ENCODE data around the gene SOX5.
A peak's percentile ranks its signal among the peaks of the same experiment; 100 is the strongest.
"Not testable (repeated sequence)": the region's sequence is repeated elsewhere in the genome, so short reads cannot be mapped to it uniquely, and the experiment has no call there.

Gene SOX5

DNA sequence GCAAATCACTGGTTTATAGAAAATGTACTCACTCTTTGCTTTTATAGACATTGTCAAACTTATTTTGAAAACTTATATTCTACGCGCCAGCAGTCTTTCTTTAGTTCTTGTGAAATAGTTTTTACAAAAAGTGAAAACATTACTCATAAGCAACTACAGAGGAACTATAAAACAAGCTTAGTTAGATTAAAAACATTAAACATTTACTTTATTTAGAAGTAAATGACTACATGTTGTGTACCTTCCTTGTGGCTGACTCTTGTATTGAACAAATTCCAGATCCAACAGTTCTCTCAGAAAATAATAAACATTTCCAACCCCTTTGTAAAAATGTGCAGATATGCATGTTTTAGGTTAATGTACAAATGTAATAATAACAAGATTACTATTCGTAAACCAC lies 198.5 kb downstream of the SOX5 start:
- DNase-seq: no peak

DNA sequence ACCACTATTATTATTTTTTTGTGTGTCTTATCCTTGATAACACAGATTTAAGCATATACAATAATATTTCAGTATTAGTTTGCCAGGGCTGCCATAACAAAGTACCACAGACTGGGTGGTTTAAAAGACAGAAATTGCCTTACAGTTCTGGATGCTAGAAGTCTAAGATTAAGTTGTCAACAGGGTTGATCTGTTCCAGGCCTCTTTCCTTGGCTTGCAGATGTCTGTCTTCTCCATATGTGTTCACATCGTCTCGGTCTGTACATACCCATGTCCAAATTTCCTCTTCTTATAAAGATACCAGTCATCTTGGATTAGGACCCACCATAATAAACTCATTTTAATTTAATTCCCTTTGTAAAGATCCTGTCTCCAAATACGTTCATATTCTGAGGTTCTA lies 204.8 kb downstream of the SOX5 start:
- DNase-seq: no peak

DNA sequence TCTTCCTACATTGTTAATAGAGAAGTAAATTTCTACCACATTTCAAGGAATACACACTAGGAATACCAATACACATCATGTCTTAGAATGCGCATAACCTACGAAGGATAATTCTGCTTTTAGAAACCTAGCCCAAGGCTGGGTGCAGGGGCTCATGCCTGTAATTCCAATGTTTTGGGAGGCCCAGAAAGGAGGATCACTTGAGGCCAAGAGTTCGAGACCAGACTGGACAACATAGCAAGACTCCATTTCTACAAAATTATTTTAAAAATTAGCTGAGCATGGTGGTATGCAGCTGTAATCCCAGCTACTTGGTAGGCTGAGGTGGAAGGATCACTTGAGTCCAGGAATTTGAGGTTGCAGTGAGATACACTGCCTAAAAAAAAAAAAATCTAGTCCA lies 206.9 kb downstream of the SOX5 start:
- DNase-seq: no peak

DNA sequence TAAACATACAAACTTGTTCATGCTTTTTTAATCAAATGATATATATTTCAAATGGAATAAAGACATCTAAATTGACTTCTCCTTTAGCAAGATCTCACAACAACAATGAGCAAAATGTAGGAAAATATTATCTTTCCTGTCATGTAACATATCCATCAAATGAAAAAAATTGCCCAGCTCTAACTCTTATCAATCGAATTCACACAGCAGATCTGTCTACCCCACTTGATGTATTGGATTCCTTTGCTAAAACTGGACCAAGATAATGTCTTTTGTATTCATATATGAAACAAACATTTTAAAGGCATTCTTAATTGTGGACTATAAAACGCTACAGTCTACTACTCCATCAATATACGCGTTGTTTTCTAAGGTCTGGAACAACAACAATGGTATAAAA lies 218.0 kb downstream of the SOX5 start:
- DNase-seq: peak; percentile 26

DNA sequence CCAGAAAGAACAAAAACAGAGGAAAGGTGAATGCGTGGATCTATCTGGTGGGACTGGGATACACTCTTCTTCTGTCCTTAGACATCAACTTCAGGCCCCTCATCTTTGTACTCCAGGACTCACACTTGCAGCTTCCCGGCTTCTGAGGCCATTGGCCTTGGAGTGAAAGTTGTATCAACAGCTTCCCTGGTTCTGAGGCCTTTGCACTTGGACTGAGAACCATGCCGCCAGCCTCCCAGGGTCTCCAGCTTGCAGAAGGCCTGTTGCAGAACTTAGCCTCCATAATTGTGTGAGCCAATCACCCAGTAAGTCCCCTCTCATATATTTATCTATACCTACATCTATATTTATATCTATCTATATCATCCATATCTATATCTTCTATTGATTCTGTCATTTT lies 218.4 kb downstream of the SOX5 start:
- DNase-seq: no peak

DNA sequence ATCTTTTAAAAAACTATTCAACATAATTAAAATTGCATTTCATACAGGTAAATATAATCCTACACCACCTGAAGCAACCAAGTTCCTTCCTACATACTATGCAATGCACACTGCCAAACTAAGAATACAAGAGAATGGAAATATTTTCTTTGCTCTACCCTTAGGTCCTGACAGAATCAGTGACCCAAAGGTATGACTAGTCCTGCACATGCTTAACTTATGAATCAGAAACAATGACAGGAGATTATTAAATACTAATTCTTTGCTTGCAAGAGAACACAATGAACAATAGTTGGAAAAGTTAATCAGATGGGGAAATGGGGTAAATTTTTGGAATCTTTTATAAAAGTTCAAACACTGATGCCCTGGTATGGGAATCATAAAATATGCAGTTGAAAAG lies 220.1 kb downstream of the SOX5 start:
- DNase-seq: no peak

DNA sequence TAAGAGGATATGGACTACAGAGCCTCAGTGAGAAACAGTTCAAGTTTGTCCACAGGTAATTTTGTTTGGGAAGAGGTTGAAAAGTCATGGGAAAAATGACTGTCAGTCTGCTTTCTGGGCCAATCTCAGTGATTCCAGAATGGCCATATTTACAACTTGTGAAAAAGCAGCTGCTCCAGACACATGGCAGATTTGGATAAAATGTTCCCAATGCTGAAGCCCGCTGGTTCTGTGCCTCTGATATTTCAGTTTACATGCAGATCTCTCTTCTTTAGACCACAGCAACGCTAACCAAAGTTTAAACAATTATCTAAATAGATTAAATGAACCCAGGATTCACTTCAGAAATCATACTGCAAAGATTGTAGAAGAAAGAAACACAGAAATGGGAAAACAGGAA lies 222.8 kb downstream of the SOX5 start:
- DNase-seq: no peak

DNA sequence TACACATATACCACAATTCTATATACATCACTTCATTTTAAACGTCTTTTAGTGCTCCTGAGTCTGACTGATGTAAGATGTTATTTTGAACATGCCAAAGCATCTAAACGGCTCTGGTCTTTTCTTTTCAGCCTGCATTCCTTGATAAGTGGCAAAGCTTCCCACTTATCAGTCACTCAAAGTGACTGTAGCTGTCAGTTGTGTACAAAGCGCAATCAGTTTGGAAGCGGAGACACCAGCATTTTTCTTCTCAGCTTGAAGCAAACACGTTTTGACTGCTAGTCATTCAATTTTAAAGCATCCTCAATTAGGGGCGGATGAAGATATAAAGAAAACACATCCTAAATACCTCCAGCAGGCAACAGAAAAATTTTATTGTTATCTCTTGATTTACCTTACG lies 226.8 kb downstream of the SOX5 start:
- peak; percentile 76 for DNase-seq

DNA sequence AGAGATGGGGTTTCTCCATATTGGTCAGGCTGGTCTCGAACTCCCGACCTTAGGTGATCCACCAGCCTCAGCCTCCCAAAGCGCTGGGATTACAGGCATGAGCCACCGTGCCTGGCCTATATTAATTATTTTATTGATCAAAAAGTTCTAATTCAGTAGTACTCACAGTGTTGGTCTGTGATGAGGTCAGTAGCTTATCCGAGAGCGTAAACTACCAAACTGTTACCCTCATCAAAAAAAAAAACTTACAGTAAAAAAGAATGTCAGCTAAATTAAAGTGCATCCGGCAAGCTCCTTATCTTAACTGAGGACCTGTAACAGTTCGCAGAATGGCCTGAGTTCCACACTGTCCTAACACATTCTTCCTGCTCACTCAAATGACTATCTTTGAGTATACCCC lies 228.2 kb downstream of the SOX5 start:
- DNase-seq: no peak

DNA sequence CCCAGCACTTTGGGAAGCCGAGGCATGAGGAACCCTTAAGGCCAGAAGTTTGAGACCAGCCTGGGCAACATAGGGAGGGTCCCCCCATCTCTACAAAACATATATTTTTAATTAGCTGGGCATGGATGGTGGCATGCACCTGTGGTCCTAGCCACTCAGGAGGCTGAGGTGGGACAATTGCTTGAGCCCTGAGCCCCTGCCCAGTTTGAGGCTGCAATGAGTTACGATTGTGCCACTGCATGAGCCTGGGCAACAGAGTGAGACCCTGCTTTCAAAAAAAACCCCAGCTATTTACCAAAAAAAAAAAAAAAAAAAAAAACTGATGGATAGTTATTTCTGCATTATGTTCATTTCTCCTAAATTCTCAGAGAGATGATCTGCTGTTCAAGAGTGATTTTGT lies 230.0 kb downstream of the SOX5 start:
- no peak for DNase-seq

DNA sequence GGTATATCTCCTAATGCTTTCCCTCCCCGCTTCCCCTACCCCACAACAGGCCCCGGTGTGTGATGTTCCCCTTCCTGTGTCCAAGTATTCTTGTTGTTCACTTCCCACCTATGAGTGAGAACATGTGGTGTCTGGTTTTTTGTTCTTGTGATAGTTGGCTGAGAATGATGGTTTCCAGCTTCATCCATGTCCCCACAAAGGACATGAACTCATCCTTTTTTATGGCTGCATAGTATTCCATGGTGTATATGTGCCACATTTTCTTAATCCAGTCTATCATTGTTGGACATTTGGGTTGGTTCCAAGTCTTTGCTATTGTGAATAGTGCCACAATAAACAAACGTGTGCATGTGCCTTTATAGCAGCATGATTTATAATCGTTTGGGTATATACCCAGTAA lies 239.1 kb downstream of the SOX5 start:
- DNase-seq: not testable (repeated sequence)

DNA sequence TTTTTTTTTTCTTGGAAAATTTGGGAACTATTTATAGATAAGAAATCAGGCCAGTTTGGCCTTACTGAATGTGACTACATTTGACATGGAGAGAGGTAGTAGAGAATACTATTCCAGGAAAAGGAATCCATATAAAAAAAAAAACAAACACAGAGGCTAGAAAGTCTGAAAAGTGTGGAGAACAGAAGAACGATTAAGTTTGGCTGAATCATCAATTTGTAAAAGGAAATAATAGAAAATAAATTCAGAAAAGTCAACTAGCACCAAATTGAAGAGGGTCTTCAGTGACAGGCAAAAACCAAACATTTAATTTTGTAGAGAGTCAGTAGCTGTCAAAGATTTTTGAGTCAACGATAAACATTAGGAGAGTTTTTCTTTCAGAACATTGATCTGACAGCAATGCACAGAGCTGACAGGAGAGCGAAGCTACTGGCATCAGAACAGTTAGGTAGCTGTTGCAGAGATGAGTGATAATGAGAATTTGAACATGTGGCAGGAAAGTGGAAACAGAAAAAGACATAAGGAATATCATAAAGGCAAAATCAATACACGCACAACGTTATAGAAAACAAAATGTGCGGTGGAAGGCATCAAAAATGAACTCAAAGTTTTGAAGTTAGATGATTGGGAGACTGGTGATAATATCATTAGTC lies 241.2 kb downstream of the SOX5 start:
- no peak for DNase-seq

DNA sequence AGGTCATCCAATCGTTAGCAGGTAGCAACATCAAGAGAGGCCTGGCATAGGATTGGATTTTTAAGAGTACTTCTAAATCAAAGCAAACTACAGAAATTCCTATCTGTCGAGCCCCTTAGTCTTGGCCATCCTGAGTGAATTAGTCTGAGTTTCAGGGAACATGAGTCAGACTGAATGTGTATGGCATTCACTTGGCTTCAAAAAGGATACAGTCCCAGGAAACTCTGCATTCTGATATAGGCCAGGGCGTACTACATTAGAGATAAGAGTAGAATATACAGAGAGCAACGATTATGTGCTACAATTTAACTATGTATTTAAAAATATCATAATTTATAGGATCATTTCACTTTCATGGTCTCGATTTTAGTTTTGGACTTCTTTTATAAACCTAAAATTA lies 242.2 kb downstream of the SOX5 start:
- DNase-seq: no peak

DNA sequence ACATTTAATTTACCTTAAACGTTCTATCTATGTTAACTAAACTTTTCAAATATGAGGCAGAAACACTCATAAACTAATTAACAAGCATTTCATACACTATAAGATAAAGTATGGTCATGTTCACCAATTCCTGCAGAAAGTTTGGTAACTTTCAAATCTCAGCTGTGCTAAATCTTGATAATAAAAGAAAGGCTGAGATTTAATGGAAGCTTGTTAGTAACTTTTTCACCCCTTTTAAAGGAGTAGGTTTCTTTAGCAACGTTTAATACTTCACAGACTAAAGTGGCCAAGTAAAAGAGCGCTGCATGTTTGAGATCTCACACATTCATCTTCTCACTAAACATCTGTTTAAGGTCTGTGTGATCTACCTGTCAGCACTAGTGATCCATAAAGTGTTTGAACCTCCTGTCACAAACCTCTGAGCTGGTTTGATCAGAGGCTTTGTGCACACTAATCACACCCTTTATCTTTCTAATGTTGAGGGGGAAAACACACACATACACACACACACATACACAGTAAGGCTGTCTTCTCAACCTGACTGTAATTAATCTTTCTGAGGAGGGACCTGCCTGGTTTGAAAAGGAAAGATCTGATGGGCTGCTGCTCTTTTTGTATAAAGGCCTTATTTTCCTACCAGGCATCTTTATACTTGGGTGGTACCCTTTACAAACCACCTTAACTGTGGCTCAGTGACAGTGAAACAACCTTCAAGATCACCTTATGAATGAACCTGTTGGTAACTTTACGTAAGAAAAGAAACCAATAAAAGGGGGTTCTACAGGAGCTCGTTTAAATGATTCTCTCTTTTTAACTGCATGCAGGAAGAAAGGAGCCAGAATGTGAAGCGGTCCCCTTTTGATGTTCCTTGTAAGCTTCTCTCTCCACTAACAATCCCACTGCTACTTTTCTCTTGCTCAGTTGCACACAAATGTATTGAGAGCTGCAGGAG lies 244.2 kb downstream of the SOX5 start:
- DNase-seq: no peak

DNA sequence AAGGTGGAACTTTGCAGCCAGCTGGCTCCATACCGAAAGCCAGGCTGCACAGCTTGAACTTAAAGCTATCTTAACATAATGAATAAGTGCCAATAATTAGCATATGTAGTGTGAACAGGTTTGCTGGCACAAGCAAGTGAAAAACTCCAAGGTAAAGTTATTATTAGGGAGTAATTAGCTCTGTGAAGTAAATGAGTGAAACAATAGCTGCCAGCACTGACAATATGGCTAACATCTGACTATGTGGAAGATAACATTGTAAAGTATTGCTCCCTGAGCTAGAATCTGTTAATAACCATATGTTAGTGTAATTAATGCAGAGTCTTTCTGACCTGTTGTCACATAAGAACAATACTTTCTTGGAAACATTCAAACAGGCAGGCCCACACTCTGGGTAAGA lies 246.4 kb downstream of the SOX5 start:
- DNase-seq: no peak

DNA sequence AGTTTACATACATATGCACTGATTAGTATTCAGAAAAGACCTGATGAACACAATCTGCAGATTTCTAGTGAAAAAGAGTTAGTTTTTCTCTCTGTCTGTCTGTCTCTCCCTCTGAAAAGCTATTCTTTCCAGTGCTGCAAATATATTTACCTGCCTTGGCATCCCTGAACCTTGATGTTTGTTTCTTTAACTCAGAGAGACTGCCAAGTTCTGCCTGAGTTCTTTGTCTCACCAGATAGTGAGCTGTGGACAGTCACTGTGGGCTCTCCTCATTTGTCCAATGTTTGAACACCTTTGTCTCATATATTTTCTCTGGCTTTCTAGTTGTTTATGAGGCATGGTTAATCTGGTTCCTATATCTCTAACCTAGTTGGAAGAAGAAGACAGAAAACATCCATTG lies 250.4 kb downstream of the SOX5 start:
- DNase-seq: no peak

DNA sequence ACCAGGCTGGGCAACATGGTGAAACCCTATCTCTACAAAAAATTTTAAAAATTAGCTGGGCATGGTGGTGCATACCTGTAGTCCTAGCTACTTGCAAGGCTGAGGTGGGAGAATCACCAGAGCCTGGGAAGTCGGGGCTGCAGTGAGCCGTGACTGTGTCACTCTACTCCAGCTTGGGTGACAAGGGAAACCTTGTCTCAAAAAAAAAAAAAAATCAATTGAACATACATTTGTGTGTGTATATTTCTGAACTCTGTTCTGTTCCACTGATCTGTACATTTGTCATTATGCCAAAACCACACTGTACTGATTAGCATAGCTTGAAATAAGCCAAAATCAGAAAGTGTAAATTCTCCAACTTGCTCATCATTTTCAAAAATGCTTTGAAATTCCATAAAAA lies 254.6 kb downstream of the SOX5 start:
- peak; percentile 21 for DNase-seq

DNA sequence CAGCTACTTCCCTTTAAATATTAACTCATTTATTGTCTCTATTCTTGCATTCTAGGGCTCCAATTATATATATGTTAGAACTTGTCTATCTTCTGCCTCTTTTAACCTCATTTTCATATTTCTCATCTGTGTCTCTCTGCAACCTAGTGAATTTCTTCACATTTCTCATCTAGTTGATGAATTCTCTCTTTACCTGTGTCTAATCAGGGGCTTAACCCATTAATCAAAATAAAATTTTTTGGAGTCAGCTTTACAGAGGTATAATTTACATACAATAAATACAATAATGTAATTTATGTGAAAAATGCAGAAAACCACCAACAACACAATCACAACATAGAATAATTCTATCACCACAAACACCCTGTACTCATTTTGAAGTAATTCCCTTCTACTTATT lies 255.2 kb downstream of the SOX5 start:
- DNase-seq: no peak

DNA sequence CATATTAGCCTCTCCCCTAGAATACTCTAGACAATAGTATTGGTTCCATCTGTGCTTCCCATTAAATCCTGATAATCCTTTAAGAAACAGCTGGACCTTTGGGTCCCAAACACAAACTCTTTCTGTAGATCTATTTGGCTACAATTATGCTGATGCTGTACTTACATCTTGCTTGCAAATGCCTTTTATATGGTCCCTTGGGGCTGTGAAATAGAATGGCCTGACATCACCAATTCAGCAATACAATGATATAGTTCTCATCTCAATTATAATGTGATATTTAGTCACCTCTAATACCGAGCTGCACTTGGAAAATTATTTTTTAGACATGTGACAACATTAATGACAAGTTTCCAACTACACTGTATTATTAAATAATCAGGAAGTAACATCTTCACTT lies 261.5 kb downstream of the SOX5 start:
- DNase-seq: no peak

DNA sequence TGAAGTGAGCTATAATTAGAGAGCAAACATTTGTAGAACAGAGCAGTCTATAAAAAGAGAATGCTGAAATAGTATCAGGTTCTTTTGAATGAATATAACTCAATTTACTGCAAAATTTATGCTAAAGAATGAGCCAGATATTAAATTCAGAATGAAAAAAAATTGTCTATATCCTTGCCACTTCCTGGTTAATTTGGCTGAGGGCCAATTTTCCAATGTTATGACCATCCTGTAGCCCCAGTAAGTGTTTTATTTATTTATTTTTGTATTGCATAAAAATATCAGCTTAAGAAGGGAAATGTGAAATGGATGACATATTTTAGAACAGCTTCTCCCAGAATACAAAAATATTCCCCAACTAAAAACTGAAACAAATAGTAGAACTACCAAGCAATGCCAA lies 263.4 kb downstream of the SOX5 start:
- no peak for DNase-seq

DNA sequence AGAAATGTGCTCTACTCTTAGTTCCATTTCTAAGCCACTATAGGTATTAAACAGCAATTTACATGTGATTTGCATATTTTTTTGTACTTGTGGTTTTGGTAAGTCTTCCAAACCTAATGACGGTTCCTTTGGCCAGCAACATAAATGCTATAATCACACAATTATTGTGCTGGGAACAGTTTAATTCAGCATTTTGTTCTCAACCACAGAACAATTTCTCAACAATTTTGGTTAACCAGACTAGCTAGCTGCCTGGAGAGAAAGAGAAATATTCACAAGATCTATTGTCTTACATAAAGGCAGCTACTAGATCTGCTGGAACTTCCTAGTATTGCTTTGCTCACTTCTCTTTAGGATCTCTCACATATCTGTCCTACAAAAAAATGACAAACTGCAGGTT lies 265.3 kb downstream of the SOX5 start:
- DNase-seq: no peak

DNA sequence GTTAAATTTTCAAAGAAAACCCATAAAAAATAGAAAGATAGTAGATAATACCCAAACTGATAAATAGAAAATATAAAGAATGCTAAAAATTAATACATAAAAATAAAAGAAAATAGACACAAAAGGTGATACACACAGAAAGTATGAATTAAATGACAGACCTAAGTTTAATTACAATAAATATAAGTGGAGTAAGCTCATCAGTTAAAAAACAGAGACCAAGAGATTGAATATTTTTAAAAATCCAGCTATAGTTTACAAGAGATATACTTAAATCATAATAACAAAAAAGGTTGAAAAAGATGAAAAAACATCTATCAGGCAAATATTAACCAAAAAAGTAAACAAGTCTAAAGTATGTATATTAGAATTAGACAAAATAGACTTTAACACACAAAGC lies 268.2 kb downstream of the SOX5 start:
- DNase-seq: no peak

DNA sequence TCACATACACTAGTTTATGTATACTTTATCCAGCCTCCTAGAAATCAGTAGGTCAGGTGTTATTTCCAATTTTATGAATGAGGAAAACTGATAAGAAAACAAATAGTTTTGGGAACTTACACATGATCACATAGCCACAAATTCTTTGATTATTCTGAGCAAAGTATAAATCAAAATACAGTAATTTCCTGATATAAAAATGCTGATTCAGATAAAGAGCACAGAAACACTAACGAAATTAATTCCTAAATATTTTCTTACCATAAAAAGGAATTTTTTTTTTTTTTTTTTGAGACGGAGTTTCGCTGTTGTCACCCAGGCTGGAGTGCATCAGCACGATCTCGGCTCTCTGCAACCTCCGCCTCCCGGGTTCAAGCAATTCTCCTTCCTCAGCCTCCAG lies 275.4 kb downstream of the SOX5 start:
- no peak for DNase-seq

DNA sequence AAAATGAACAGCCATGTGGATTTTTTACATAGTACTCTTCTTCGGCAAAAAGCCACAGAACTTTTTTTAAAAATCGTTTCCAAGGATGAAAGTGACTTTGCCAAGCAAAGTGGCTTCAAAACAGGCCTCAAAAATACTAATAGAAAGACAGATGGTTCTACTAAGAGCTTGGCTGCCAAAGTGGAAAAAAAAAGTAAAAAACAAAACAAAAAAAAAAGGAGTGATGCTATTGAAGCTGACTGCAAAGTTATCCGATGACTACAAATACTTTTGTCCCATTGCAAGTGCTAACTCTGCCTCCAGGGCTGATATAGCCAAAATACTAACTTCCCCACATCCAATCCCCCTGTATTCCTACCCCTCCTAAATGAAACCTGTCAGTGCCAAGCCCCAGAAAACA lies 277.6 kb downstream of the SOX5 start:
- no peak for DNase-seq

DNA sequence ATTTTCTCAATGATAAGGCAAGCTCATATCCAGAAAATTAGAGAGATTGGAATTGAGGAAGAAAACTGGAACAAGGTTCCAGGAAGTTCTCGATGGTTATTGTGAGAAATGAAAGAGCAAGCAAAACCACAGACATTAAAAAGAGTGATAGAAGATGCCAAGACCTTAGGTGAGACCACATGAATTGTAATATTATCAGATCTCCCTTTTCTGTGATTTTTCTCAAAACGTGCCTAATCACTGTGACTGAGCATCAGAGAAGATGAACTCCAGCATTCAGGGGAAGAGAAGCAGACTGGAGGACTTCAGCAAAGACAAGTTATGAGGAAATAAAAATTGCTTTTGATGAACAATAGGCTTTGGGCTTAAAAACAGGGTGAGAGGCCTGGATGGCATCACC lies 278.8 kb downstream of the SOX5 start:
- no peak for DNase-seq

All from OCI-M1 (cell line).